ENCODE results near the gene NXPH1.

DNA sequence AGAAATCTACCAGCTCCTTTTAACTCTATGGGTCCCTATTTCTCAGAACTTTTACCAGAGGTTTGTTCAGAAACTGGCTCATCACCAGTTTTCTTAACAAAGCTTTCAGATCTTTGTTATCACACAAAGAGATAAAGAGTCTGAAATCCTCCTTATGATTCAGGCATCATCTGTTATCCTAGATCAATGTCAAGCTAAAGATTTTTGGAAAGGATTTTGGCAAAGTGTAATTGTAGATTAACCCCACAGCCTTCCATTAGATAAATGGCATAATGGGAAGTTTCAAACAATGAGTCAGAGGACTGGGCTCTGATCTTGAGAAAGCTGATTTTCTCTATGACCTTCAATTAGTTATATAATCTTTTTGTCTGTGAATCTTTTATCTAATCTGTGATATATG lies 192.2 kb downstream of the NXPH1 start:
- TF ChIP-seq EZH2 (IDR thresholded peaks at IDR 0.05) (no peak), EZH2phosphoT487 (IDR thresholded peaks at IDR 0.05) (no peak)
